ENCODE data around the gene CD37. TPM values are rescaled to one million over a fixed set of nuclear protein-coding genes. Genes with fewer than 3 reads are reported as not detected.

CD37 gene
- polyA plus RNA-seq, 1 of the 3 experiments (the other 2 are of a cell fraction), result not detected

- Histone ChIP-seq H3K4me3 (ENCODE audit: low read depth in 2 of 2, low read length in 1 of 2) (peak within 1 kb of the TSS; percentile 64 to 91), H3K9me3 (no peaks in the 10 kb centered on the region), H4K20me1 (ENCODE audit: insufficient read depth) (no peaks in the 10 kb centered on the region), H3K9ac (peak within 1 kb of the TSS; percentile 99), H3K9me2 (no peaks in the 10 kb centered on the region), H3K79me2 (ENCODE audit: insufficient read depth) (peaks cover 39% of the 10 kb centered on the region), H3K4me2 (peak within 1 kb of the TSS; percentile 94), H2AFZ (ENCODE audit: low read depth) (peak within 1 kb of the TSS; percentile 91), H3F3A (replicated peaks; ENCODE audit: insufficient read depth) (peaks cover 4% of the 10 kb centered on the region), H3K36me3 (replicated peaks in 1 of 2; ENCODE audit: control insufficient read depth in 1 of 2, insufficient read depth in 2 of 2, low read length in 1 of 2) (peaks cover 4 to 21% of the 10 kb centered on the region in 2 experiments), H3K27ac (ENCODE audit: low read depth in 2 of 2, low read length in 1 of 2) (peak within 1 kb of the TSS; percentile 68 to 86), H3K4me1 (ENCODE audit: control insufficient read depth in 1 of 2, insufficient read depth in 2 of 2, low read depth in 1 of 2, low read length in 1 of 2) (no peaks in the 10 kb centered on the region; a peak in 1 of 4 replicates), H3K27me3 (ENCODE audit: insufficient read depth) (no peaks in the 10 kb centered on the region)
- ChIA-PET POLR2A (no interaction called here), CTCF (interaction anchor here (0.8 kb wide), 1 partner anchor 12 kb away, joined by 3 read pairs; no protein-coding TSS in a partner anchor)
- DNase-seq, result peak; percentile 69
- TF ChIP-seq MAX (IDR thresholded peaks at IDR 0.05; ENCODE audit: low read depth) (no peak), POLR2AphosphoS5 (IDR thresholded peaks at IDR 0.05; ENCODE audit: low read depth, low read length) (peak; percentile 75)
- 1% methylated on average over 49 of the region's 52 CpGs for WGBS (ENCODE audit: low lambda C conversion rate)
Observed at GRCh38 chr19:49362048-49362928, 27.1 kb downstream of the CD37 start, which contains the start of gene TEAD2. Gene TEAD2 (minus strand): TSS chr19:49362416. CDS start chr19:49360075, 2,341 bp downstream.

- WGBS (ENCODE audit: low lambda C conversion rate), result 1% methylated on average over 14 of the region's 14 CpGs
- H3K79me2 ChIP-seq (ENCODE audit: insufficient read depth), result peaks cover 39% of the 10 kb centered on the region
- peak overlapping the region; percentile 91 for H2AFZ ChIP-seq (ENCODE audit: low read depth)
- no peaks in the 10 kb centered on the region; a peak in 1 of 4 replicates for H3K4me1 ChIP-seq (ENCODE audit: control insufficient read depth in 1 of 2, insufficient read depth in 2 of 2, low read depth in 1 of 2, low read length in 1 of 2)
- no peaks in the 10 kb centered on the region for H3K9me2 ChIP-seq
- POLR2A ChIA-PET, result no interaction called here
- TF ChIP-seq FOSL2 (IDR thresholded peaks at IDR 0.05; ENCODE audit: borderline replicate concordance, low read depth), result no peak
- no peak for TF ChIP-seq EP300 (IDR thresholded peaks at IDR 0.05; ENCODE audit: borderline replicate concordance in 1 of 2, low read depth in 1 of 2, low read length in 1 of 2)
- TF ChIP-seq EZH2phosphoT487 (IDR thresholded peaks at IDR 0.05; ENCODE audit: borderline replicate concordance, low read depth), result no peak
- no peak for TF ChIP-seq SIN3A (IDR thresholded peaks at IDR 0.05; ENCODE audit: borderline replicate concordance, low read depth, low read length)
- TF ChIP-seq GATA2 (CRISPR knock-in tag; IDR thresholded peaks at IDR 0.05), result no peak
- no peak for TF ChIP-seq REST (IDR thresholded peaks at IDR 0.05; ENCODE audit: low read depth, low read length)
- no peak for TF ChIP-seq FOXJ3 (CRISPR knock-in tag; IDR thresholded peaks at IDR 0.05)
- no peak for TF ChIP-seq POLR2AphosphoS5 (IDR thresholded peaks at IDR 0.05; ENCODE audit: low read depth, low read length)
- no peak for TF ChIP-seq GABPA (IDR thresholded peaks at IDR 0.05; ENCODE audit: low read depth)
- no peak for TF ChIP-seq PBX3 (IDR thresholded peaks at IDR 0.05)
- no peak for TF ChIP-seq TAF1 (IDR thresholded peaks at IDR 0.05; ENCODE audit: borderline replicate concordance, low read depth, low read length)
- TF ChIP-seq CHD2 (IDR thresholded peaks at IDR 0.05; ENCODE audit: low read length, partially characterized antibody), result no peak
- TF ChIP-seq USF1 (IDR thresholded peaks at IDR 0.05; ENCODE audit: borderline replicate concordance, low read depth), result no peak
- TF ChIP-seq MXI1 (IDR thresholded peaks at IDR 0.05; ENCODE audit: low read depth, low read length), result no peak
- no peaks in the 10 kb centered on the region for H3K27me3 ChIP-seq (ENCODE audit: insufficient read depth)
- no peaks in the 10 kb centered on the region for H4K20me1 ChIP-seq (ENCODE audit: insufficient read depth)
- CTCF ChIA-PET, result interaction anchor here (0.8 to 1.2 kb wide), 2 partner anchors 13 to 80 kb away, joined by 3 read pairs; no protein-coding TSS in a partner anchor
- peak overlapping the region; percentile 34 to 86 for H3K27ac ChIP-seq (ENCODE audit: low read depth in 2 of 2, low read length in 1 of 2)
- peak overlapping the region; percentile 94 for H3K4me2 ChIP-seq
- peak overlapping the region; percentile 64 to 91 for H3K4me3 ChIP-seq (ENCODE audit: low read depth in 2 of 2, low read length in 1 of 2)
- DNase-seq, result peak; percentile 48
- peaks cover 4 to 16% of the 10 kb centered on the region in 2 experiments for H3K36me3 ChIP-seq (replicated peaks in 1 of 2; ENCODE audit: control insufficient read depth in 1 of 2, insufficient read depth in 2 of 2, low read length in 1 of 2)
- H3F3A ChIP-seq (replicated peaks; ENCODE audit: insufficient read depth), result peaks cover 4% of the 10 kb centered on the region
- H3K9ac ChIP-seq, result peak overlapping the region; percentile 99
- H3K9me3 ChIP-seq, result no peaks in the 10 kb centered on the region
Observed at GRCh38 chr19:49362929-49363267, 27.7 kb downstream of the CD37 start.

Measured in SK-N-SH (cell line).